RKO (cell line): Measurements from ENCODE around the gene TNFAIP2.
A peak's percentile ranks its signal among the peaks of the same experiment; 100 is the strongest.

Source experiments
- DNase-seq: peaks from one replicate; pipeline ENCODE4 v3.0.0-alpha.2; 2016; ENCODE audit warnings: low spot score

TNFAIP2 gene

GRCh38 chr14:103122947-103123633, at the start of gene TNFAIP2:
TNFAIP2 (plus strand) TSS chr14:103123461; CDS start chr14:103126458, 2,997 bp downstream.
- no peak for DNase-seq

- DNase-seq, result no peak
Measured at GRCh38 chr14:103073876-103074728, 49.2 kb upstream of the TNFAIP2 start.

- DNase-seq, result no peak
Measured at GRCh38 chr14:103074729-103075367, 48.4 kb upstream of the TNFAIP2 start.

DNA sequence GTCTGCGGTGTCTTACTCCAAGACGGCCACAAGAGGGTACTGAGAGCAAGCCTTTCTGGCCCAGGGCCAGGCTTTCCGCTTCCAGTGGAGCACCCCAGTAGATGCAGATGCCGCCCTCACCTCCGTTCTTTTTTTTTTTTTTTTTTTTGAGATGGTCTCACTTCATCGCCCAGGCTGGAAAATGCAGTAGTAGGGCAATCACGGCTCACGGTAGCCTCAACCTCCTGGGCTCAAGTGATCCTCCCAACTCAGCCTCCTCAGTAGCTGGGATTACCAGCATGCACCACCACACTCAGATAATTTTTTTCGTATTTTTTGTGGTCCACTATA, 44.9 kb upstream of the TNFAIP2 start:
- DNase-seq, result peak; percentile 90

DNA sequence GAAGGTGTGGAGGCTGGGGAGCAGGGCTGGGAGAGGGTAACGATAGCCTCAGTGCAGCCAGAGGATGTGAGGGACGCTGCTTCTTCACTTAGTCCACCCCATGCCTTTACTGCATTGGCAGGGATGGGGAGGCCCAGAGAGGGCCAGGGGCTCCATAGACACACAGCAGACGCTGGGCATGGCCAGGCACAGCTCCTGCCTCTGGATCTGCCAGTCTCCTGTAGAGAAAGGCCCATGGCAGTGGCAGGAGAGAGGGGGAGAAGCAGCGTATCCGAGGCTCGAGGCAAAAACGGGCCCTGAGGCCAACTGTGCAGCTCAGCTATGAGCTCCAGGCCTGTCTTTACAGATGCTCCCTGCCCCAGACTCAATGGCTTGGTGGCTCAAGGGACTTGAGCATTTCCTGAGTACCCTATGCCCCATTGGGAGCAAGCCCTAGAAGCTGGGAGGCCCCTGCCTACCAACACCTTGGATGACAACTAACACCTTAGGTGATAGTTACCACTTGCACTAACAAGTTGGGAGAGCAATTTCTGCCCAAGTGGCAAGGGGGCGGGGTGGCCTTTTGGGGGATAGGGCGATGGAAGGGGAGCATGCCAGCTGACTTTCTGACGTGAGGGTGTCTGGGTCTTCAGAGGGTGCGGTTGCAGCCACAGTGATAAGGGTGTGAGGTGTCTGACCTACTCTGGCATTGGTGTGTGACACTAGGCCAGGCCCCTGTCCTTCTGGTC, 44.2 kb upstream of the TNFAIP2 start:
- no peak for DNase-seq

GRCh38 chr14:103081951-103082350, 41.3 kb upstream of the TNFAIP2 start:
- no peak for DNase-seq

DNA sequence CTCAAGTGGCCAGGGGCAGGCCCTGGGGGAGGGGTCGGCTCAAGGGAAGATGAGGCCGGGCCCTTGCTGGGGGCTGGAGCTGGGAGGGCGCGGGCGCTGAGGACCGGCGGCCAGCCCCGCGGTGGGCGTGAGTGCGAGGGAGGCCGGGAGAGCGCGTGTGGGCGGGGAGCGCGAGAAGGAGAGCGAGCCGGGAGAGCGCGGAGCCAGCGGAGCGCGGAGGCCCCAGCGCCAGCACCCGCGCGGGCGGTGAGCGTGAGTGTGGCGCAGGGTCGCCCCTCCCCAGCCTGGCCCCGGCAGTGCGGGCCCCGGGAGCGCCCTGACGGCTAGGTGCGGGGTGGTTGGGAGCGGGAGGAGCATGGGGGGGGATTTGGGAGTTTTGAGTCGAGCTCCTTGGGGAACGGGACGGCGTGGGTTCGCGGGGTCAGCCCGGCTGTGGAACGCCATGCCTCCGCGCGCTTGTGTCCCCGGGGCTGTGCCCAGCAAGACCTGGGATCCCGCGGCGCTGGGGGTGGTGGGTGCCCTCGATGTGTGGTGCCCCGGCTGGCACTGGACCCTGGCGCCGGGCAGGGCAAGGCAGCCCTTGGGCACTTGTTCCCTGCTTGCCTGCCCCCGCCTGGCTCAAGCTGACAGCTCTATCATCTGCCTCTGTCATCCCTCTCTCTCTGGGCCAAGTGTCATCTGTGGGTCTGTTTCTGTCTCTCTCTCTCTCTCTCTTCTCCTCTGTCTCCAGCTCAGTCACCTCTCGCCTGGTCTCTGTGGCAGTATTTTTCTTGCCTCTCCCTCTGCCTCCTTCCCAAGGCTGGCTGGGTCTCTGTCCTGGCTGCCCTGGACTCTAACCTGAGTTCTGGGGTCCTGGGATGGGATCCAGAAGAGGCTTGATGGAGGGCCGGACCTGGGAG, 39.0 kb upstream of the TNFAIP2 start, which contains the start of gene LBHD2:
Gene LBHD2 (plus strand): TSS at position 190 of the 899 bp plus-strand sequence. CDS start 1,803 bp downstream, outside the sequence.
- DNase-seq, result no peak

DNA sequence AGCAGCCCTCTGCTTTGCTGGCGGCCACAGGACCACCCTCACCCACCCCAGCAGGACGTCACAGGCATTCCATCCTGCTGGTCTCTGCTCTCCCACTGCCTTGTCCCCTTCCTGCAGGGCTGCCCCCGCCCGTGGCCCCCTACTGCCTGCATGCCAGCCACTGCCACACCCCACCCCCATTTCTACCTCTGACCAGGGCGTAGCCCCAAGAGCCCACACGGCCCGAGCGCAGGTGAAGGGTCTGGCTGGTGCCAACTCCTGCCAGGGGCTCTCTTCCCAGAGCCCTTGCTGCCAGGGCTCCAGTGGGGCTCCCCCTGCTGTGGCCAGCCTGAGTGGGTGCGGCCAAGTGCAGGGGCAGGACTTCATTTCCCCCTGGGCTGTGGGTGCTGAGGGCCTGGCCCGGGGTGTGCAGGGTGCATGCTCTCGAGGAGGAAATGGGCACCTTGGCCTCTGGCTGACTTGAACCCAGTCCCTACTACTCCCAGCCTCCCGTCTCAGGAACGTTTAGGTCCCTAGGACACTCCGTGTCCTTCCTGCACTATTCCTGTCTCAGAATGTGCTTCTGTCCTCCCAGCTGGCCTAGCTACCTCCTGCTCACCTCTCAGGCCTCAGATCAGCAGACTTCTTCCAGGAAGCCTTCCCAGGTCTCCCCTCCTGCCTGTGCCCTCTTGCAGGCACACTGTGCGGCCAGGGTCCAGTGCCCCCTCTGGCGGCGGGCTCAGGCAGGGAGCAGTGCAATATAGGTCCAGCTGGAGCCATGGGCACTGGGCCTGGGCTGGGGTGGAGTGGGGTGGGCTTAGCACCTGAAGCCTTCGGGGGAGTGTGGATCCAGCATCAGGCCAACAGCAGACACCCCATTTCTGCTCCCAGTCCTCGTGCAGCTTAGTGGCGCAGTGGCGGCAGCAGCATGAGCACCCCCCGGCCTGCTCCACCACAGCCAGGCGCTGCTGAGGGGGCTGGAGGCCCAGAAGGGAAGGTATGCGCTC, 37.9 kb upstream of the TNFAIP2 start:
- DNase-seq, result no peak

GRCh38 chr14:103086771-103087342, 36.4 kb upstream of the TNFAIP2 start:
- no peak for DNase-seq

DNA sequence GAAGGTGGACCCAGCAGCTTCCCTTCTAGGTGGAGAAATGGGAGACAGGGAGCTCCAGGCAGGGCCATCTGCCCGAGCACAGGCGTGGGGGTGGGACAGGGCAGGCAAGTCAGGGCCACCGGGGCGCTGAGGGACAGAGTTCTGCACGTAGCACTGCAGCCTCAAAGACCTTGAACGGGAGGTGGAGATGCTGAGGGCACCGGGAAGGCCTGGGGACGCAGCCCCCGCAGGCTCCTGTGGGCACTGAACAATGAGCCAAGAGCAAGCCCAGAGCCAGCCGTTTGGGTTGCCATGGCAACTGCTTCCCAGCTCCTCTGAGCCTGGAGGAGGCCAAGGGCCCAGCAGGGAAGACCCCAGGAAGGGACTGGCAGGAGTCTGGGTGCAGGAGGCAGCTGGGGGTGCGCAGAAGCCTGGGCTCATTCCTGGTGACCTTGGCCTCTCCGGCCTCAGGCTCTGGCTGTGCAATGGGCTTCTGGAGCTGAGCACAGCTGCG, 35.9 kb upstream of the TNFAIP2 start:
- no peak for DNase-seq

DNA sequence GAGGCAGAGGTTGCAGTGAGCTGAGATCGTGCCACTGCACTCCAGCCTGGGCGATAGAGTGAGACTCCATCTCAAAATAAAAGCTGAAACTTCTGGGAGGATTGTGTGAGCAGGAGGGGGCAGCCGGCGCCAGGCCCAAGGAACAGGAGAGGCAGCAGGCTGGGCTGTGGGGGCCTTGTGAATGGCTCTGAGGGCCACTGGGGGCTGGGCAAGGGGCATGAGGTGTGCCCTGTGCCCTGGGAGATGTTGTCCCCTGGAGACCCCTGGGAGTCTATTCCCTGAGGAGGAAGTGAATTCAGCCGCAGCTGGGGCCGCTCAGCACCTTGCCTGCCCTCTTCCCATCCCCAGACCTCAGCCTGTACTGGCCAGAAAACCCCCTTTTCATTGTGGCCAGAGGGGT, 34.3 kb upstream of the TNFAIP2 start:
- no peak for DNase-seq

- DNase-seq, result no peak
Measured at GRCh38 chr14:103089386-103090335, 33.6 kb upstream of the TNFAIP2 start.

DNA sequence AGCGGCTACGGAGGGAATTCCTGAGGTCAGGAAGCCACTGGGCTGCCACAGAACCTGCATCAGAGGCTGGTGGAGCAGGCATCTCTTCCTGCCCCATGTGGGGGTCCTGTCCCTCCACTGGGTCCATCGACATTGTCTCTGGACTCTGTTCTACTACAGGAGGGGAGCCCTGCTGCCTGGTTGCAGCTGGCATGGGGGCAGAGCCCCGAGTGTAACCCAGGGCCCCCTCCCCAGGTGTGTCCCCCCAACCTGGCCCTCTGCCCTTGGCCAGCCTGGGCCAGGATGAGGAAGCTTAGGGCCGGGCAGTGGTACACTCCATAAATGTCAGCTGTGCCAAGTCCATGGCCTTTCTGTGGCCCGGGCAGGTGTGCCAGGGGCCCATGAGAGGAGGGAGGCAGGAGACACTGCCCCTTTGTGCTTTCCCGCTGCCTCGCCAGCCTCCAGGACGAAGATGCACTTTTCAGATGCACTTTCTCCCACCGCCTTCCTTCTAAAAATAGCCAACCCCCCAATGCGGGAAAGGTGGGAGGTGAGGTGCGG, 32.7 kb upstream of the TNFAIP2 start:
- DNase-seq, result no peak

DNA sequence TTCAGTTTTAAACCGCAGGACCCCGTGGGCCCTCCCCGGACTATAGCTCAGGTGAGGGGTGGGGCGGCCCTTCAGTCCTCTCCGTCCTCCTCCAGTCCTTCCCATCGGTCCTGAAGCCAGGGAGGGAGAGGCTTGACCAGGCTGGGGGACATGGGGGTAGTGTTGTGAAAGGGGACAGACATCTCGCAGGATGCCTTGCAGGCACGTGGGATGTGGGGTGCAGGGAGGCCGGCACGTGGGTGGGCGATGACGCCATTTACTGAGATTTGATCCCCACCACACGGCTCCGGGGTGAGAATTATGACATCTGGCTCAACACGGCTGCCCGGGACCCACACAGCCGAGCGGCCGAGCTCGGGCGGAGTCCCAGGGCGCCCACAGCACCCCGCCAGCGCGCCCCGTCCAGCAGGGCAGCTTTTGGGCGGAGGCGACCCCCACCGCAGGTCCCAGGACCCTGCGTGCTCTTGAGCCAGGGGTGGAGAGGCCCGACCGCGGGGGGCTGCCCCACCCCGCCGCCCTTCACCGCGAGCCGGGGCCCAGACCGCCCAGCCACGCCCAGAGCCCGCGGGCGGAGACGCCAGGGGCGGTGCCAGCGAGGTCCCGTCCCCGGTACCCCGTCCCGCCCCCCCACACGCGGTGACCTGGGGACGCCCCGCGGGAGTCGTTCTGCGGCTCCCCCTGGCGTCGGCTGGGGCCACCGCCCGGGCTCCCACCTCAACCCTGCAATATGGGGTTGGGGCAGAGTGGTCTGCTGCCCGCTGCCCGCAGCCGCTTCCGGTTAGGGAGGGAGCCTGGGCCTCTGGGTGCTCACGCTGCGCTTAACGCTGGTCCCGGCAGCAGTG, 32.0 kb upstream of the TNFAIP2 start:
- DNase-seq, result peak; percentile 68

DNA sequence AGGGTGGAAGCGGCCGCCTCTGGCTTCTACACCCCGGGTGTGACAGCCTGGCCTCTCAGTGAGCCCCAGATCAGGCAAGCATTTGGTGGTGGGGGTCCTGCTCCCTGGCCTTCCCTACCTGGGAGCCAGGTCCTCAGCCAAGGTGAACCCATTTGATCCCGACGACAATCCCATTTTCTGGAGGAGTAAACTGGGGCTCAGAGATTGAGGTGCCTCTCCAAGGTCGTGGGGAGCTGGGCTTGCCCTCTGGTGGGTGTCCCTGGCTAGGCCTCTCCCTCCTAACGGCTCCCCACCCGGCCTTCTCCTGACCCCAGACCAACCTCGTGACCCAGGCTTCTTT, 31.4 kb upstream of the TNFAIP2 start:
- no peak for DNase-seq

GRCh38 chr14:103093856-103094405, 29.3 kb upstream of the TNFAIP2 start:
- no peak for DNase-seq
